ENCODE measurements around the gene PALB2. TPM values are rescaled to one million over a fixed set of nuclear protein-coding genes. Genes with fewer than 3 reads are reported as not detected.
"Not testable (repeated sequence)": the region's sequence is repeated elsewhere in the genome, so short reads cannot be mapped to it uniquely, and the experiment has no call there.

Gene PALB2
- total RNA-seq, 2 experiments from 2014 or later: 3.8 to 5.1 TPM

- Mint-ChIP-seq H3K27me3 (no peaks in the 10 kb centered on the region), H3K4me3 (no peak overlapping the region), H3K4me1 (ENCODE audit: low read depth) (no peaks in the 10 kb centered on the region), H3K27ac (no peak overlapping the region), H3K36me3 (ENCODE audit: low read depth) (peaks cover 55% of the 10 kb centered on the region), H3K9me3 (no peaks in the 10 kb centered on the region)
- Histone ChIP-seq H3K27ac (ENCODE audit: low read depth in 1 of 2, low read length in 2 of 2) (no peak overlapping the region), H3K36me3 (ENCODE audit: insufficient read depth, low read length) (peaks cover 26% of the 10 kb centered on the region), H3K9me3 (ENCODE audit: control insufficient read depth in 1 of 2, insufficient read depth in 1 of 2, low read length in 2 of 2) (no peaks in the 10 kb centered on the region), H3K4me3 (ENCODE audit: low read length) (no peak overlapping the region), H3K4me1 (ENCODE audit: insufficient read depth, low read length) (no peaks in the 10 kb centered on the region), H3K27me3 (ENCODE audit: control insufficient read depth in 1 of 2, insufficient read depth in 2 of 2, low read length in 2 of 2) (no peaks in the 10 kb centered on the region)
- CTCF ChIA-PET: no interaction called here
- TF ChIP-seq, protein P1, sequence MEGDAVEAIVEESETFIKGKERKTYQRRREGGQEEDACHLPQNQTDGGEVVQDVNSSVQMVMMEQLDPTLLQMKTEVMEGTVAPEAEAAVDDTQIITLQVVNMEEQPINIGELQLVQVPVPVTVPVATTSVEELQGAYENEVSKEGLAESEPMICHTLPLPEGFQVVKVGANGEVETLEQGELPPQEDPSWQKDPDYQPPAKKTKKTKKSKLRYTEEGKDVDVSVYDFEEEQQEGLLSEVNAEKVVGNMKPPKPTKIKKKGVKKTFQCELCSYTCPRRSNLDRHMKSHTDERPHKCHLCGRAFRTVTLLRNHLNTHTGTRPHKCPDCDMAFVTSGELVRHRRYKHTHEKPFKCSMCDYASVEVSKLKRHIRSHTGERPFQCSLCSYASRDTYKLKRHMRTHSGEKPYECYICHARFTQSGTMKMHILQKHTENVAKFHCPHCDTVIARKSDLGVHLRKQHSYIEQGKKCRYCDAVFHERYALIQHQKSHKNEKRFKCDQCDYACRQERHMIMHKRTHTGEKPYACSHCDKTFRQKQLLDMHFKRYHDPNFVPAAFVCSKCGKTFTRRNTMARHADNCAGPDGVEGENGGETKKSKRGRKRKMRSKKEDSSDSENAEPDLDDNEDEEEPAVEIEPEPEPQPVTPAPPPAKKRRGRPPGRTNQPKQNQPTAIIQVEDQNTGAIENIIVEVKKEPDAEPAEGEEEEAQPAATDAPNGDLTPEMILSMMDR (IDR thresholded peaks at IDR 0.05): no peak
- no peak for DNase-seq
- POLR2A ChIA-PET: no interaction called here
- ATAC-seq (ENCODE audit: poor library complexity): no peak
- intact Hi-C loops (cut with DNase I, micrococcal nuclease): no loop called here
Measured at GRCh38 chr16:23634461-23635036, 6.6 kb downstream of the PALB2 start.

DNA sequence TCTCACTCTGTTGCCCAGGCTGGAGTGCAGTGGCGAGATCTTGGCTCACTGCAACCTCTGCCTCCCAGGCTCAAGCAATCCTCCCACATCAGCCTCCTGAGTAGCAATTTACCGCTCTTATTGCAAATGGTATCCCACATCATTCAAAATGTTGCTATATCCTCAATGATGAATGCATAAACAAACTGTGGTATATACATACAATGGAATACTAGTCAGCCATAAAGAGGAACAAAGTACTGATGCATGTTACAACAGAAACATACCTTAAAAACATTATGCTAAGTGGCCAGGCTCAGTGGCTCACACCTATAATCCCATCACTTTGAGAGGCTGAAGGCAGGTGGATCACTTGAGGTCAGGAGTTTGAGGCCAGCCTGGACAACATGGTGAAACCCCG, 9.2 kb downstream of the PALB2 start:
- peaks cover 72% of the 10 kb centered on the region for H3K36me3 Mint-ChIP-seq (ENCODE audit: low read depth)
- DNase-seq; H3K4me3 Mint-ChIP-seq; H3K9me3 Mint-ChIP-seq; H3K27me3 ChIP-seq (ENCODE audit: control insufficient read depth in 1 of 2, insufficient read depth in 2 of 2, low read length in 2 of 2); H3K27ac ChIP-seq (ENCODE audit: low read depth in 1 of 2, low read length in 2 of 2); intact Hi-C loops (cut with DNase I, micrococcal nuclease); ATAC-seq (ENCODE audit: poor library complexity); H3K27me3 Mint-ChIP-seq; CTCF ChIA-PET; H3K9me3 ChIP-seq (ENCODE audit: control insufficient read depth in 1 of 2, insufficient read depth in 1 of 2, low read length in 2 of 2); H3K27ac Mint-ChIP-seq; H3K4me1 Mint-ChIP-seq (ENCODE audit: low read depth); POLR2A ChIA-PET; H3K4me1 ChIP-seq (ENCODE audit: insufficient read depth, low read length); H3K4me3 ChIP-seq (ENCODE audit: low read length): not testable (repeated sequence)
- peaks cover 28% of the 10 kb centered on the region for H3K36me3 ChIP-seq (ENCODE audit: insufficient read depth, low read length)

- TF ChIP-seq, protein P1 (IDR thresholded peaks at IDR 0.05): no peak
- Histone ChIP-seq H3K36me3 (ENCODE audit: insufficient read depth, low read length) (peaks cover 31% of the 10 kb centered on the region), H3K27me3 (ENCODE audit: control insufficient read depth in 1 of 2, insufficient read depth in 2 of 2, low read length in 2 of 2) (no peaks in the 10 kb centered on the region), H3K9me3 (ENCODE audit: control insufficient read depth in 1 of 2, insufficient read depth in 1 of 2, low read length in 2 of 2) (no peaks in the 10 kb centered on the region), H3K27ac (ENCODE audit: low read depth in 1 of 2, low read length in 2 of 2) (no peak overlapping the region), H3K4me3 (ENCODE audit: low read length) (no peak overlapping the region), H3K4me1 (ENCODE audit: insufficient read depth, low read length) (no peaks in the 10 kb centered on the region)
- H3K4me3 Mint-ChIP-seq: no peak overlapping the region
- H3K27me3 Mint-ChIP-seq: no peaks in the 10 kb centered on the region
- no peaks in the 10 kb centered on the region for H3K9me3 Mint-ChIP-seq
- ChIA-PET POLR2A (no interaction called here), CTCF (no interaction called here)
- H3K4me1 Mint-ChIP-seq (ENCODE audit: low read depth): no peaks in the 10 kb centered on the region
- DNase-seq: no peak
- peaks cover 69% of the 10 kb centered on the region for H3K36me3 Mint-ChIP-seq (ENCODE audit: low read depth)
- H3K27ac Mint-ChIP-seq: no peak overlapping the region
- intact Hi-C loops (cut with DNase I, micrococcal nuclease): no loop called here
- ATAC-seq (ENCODE audit: poor library complexity): no peak
Measured at GRCh38 chr16:23629516-23629915, 11.6 kb downstream of the PALB2 start.

GRCh38 chr16:23624092-23624491, 17.0 kb downstream of the PALB2 start:
- POLR2A ChIA-PET: no interaction called here
- Histone ChIP-seq H3K27me3 (ENCODE audit: control insufficient read depth in 1 of 2, insufficient read depth in 2 of 2, low read length in 2 of 2) (no peaks in the 10 kb centered on the region), H3K36me3 (ENCODE audit: insufficient read depth, low read length) (peaks cover 49% of the 10 kb centered on the region), H3K27ac (ENCODE audit: low read depth in 1 of 2, low read length in 2 of 2) (no peak overlapping the region), H3K4me3 (ENCODE audit: low read length) (no peak overlapping the region), H3K4me1 (ENCODE audit: insufficient read depth, low read length) (no peaks in the 10 kb centered on the region), H3K9me3 (ENCODE audit: control insufficient read depth in 1 of 2, insufficient read depth in 1 of 2, low read length in 2 of 2) (no peaks in the 10 kb centered on the region)
- TF ChIP-seq, protein P1 (IDR thresholded peaks at IDR 0.05): no peak
- CTCF ChIA-PET: no interaction called here
- ATAC-seq (ENCODE audit: poor library complexity): no peak
- intact Hi-C loops (cut with DNase I, micrococcal nuclease): no loop called here
- H3K27ac Mint-ChIP-seq: no peak overlapping the region
- peaks cover 78% of the 10 kb centered on the region for H3K36me3 Mint-ChIP-seq (ENCODE audit: low read depth)
- no peaks in the 10 kb centered on the region for H3K27me3 Mint-ChIP-seq
- no peak for DNase-seq
- H3K4me1 Mint-ChIP-seq (ENCODE audit: low read depth): no peaks in the 10 kb centered on the region
- no peaks in the 10 kb centered on the region for H3K9me3 Mint-ChIP-seq
- no peak overlapping the region for H3K4me3 Mint-ChIP-seq

Measured in CD4-positive, alpha-beta T cell (primary cell).